IMR-90 (cell line): ENCODE results near the gene CACNA2D4. TPM values are rescaled to one million over a fixed set of nuclear protein-coding genes. Genes with fewer than 3 reads are reported as not detected.

Source experiments
- ATAC-seq: fragments of 200-7000 bp; cut with Tn5 transposase; 2 replicates; pipeline ENCODE4 v1.9.1; 2020; ENCODE audit warnings: low read depth, mild to moderate bottlenecking, moderate library complexity
- BruUV-seq: library from RNA; stranded (reverse); fragments of 400-500 nt; replicated peaks from 2 replicates; lab custom pipeline; 2021; lab: Mats Ljungman, UMichigan
- CTCF ChIA-PET: fragments of 300-600 bp; formaldehyde crosslinking; extraction: SDS; loops from one replicate; lab custom pipeline; 2021; ENCODE audit warnings: antibody characterized with exemption; lab: Yijun Ruan, JAX
- POLR2A ChIA-PET: fragments of 300-600 bp; sonication (Branson Sonifier 250); formaldehyde crosslinking; loops from one replicate; lab custom pipeline; 2022; ENCODE audit warnings: antibody characterized with exemption; ENCODE audit not compliant: unreplicated experiment; lab: Charles Lee
- DNase-seq: peaks from one replicate; pipeline ENCODE4 v3.0.0; 2013
- H2AFZ ChIP-seq: replicated peaks from 2 replicates; pipeline ENCODE3; 2013; ENCODE audit warnings: low read length, mild to moderate bottlenecking; ENCODE audit not compliant: poor library complexity
- H2AK5ac ChIP-seq: 2 replicates; pipeline ENCODE4 v1.6.1; 2013; ENCODE audit warnings: low read depth, low read length, inconsistent platforms
- H2AK9ac ChIP-seq: replicated peaks from 2 replicates; pipeline ENCODE3; 2013; ENCODE audit warnings: mild to moderate bottlenecking, low read depth, low read length, moderate library complexity; ENCODE audit not compliant: poor library complexity
- H2BK120ac ChIP-seq: 2 replicates; pipeline ENCODE4 v1.6.1; 2013; ENCODE audit warnings: low read depth, low read length, inconsistent platforms
- H2BK15ac ChIP-seq: 3 replicates; pipeline ENCODE4 v1.6.1; 2013; ENCODE audit warnings: low read depth, low read length, inconsistent platforms
- H2BK20ac ChIP-seq: 2 replicates; pipeline ENCODE4 v1.6.1; 2013; ENCODE audit warnings: low read depth, mild to moderate bottlenecking, inconsistent platforms, low read length, moderate library complexity
- H2BK5ac ChIP-seq: 2 replicates; pipeline ENCODE4 v1.6.1; 2013; ENCODE audit warnings: mild to moderate bottlenecking, low read depth, low read length, inconsistent platforms; ENCODE audit not compliant: poor library complexity, severe bottlenecking
- H3K14ac ChIP-seq: replicated peaks from 2 replicates; pipeline ENCODE4 v1.6.1; 2013; ENCODE audit warnings: low read depth, low read length, inconsistent platforms
- H3K18ac ChIP-seq: 2 replicates; pipeline ENCODE4 v1.6.1; 2013; ENCODE audit warnings: low read depth, low read length, control low read depth
- H3K23ac ChIP-seq: 2 replicates; pipeline ENCODE4 v1.6.1; 2013; ENCODE audit warnings: low read depth, low read length, inconsistent platforms
- H3K27ac ChIP-seq: 2 replicates; pipeline ENCODE4 v1.5.1; 2013; ENCODE audit warnings: mild to moderate bottlenecking, control low read depth, low read length; ENCODE audit not compliant: insufficient read depth
- H3K27me3 ChIP-seq: 2 replicates; pipeline ENCODE4 v1.6.1; 2013; ENCODE audit warnings: low read length; ENCODE audit not compliant: control insufficient read depth, insufficient read depth
- H3K36me3 ChIP-seq: 2 replicates; pipeline ENCODE4 v1.6.1; 2013; ENCODE audit warnings: low read length, mixed read lengths; ENCODE audit not compliant: control insufficient read depth, insufficient read depth
- H3K4ac ChIP-seq: 2 replicates; pipeline ENCODE4 v1.6.1; 2013; ENCODE audit warnings: low read depth, low read length, inconsistent platforms
- H3K4me1 ChIP-seq: 2 replicates; pipeline ENCODE4 v1.6.1; 2013; ENCODE audit warnings: low read length, mixed read lengths; ENCODE audit not compliant: control insufficient read depth, insufficient read depth
- H3K4me2 ChIP-seq: 2 replicates; pipeline ENCODE4 v1.6.1; 2013; ENCODE audit warnings: low read depth, mild to moderate bottlenecking, control low read depth, low read length, moderate library complexity
- H3K4me3 ChIP-seq: 2 replicates; pipeline ENCODE4 v1.5.1; 2013; ENCODE audit warnings: low read depth, mild to moderate bottlenecking, control low read depth, low read length, moderate library complexity; ENCODE audit not compliant: insufficient read depth
- H3K56ac ChIP-seq: 2 replicates; pipeline ENCODE4 v1.6.1; 2013; ENCODE audit warnings: low read length, inconsistent platforms; ENCODE audit not compliant: insufficient read depth; ENCODE audit errors: extremely low read depth
- H3K79me1 ChIP-seq, 2 experiments: 2 replicates each; pipeline ENCODE4 v1.6.1; 2013; ENCODE audit warnings: low read length in 2 of 2, inconsistent platforms in 1 of 2, low read depth in 1 of 2
- H3K9ac ChIP-seq: 2 replicates; pipeline ENCODE4 v1.6.1; 2013; ENCODE audit warnings: low read depth, low read length, control low read depth
- H3K9me1 ChIP-seq: 2 replicates; pipeline ENCODE4 v1.6.1; 2013; ENCODE audit warnings: low read length, inconsistent platforms; ENCODE audit not compliant: insufficient read depth
- H3K9me3 ChIP-seq: 2 replicates; pipeline ENCODE4 v1.6.1; 2013; ENCODE audit warnings: low read length; ENCODE audit not compliant: control insufficient read depth, insufficient read depth
- H4K20me1 ChIP-seq: 2 replicates; pipeline ENCODE4 v1.6.1; 2013; ENCODE audit warnings: low read length, inconsistent platforms; ENCODE audit not compliant: insufficient read depth
- H4K5ac ChIP-seq: 2 replicates; pipeline ENCODE4 v1.6.1; 2013; ENCODE audit warnings: mild to moderate bottlenecking, low read depth, low read length, control low read depth
- H4K8ac ChIP-seq, 2 experiments: 2 replicates each; pipeline ENCODE4 v1.6.1; 2013; ENCODE audit warnings: low read depth in 2 of 2, low read length in 2 of 2, control low read depth in 1 of 2, inconsistent platforms in 1 of 2
- H4K91ac ChIP-seq: 2 replicates; pipeline ENCODE4 v1.6.1; 2013; ENCODE audit warnings: low read depth, low read length, inconsistent platforms; ENCODE audit not compliant: insufficient read depth
- BHLHE40 ChIP-seq: fragments of 150-350 bp; IDR thresholded peaks from 2 replicates; pipeline ENCODE4 v1.6.1; 2016; ENCODE audit warnings: mild to moderate bottlenecking, low read depth, low read length
- CHD1 ChIP-seq: IDR thresholded peaks from 2 replicates; pipeline ENCODE4 v1.6.1; 2012; ENCODE audit warnings: low read depth, low read length, improper control_type of control experiment
- ELK1 ChIP-seq: fragments of 150-350 bp; IDR thresholded peaks from 2 replicates; pipeline ENCODE4 v1.6.1; 2016; ENCODE audit warnings: low read depth, mild to moderate bottlenecking, low read length, moderate library complexity, borderline replicate concordance
- MAFK ChIP-seq: IDR thresholded peaks from 2 replicates; pipeline ENCODE4 v1.6.1; 2012; ENCODE audit warnings: low read depth, low read length, improper control_type of control experiment
- NFE2L2 ChIP-seq: fragments of 150-350 bp; IDR thresholded peaks from 2 replicates; pipeline ENCODE4 v1.6.1; 2016; ENCODE audit warnings: low read depth, mild to moderate bottlenecking, low read length
- POLR2A ChIP-seq: IDR thresholded peaks from 2 replicates; pipeline ENCODE4 v1.6.1; 2012; ENCODE audit warnings: mild to moderate bottlenecking, low read depth, low read length
- RAD21 ChIP-seq: IDR thresholded peaks from 2 replicates; pipeline ENCODE4 v1.6.1; 2012; ENCODE audit warnings: low read length, improper control_type of control experiment
- RCOR1 ChIP-seq: IDR thresholded peaks from 2 replicates; pipeline ENCODE4 v1.6.1; 2012; ENCODE audit warnings: mild to moderate bottlenecking, low read length, improper control_type of control experiment; ENCODE audit not compliant: insufficient replicate concordance
- RFX5 ChIP-seq: IDR thresholded peaks from 2 replicates; pipeline ENCODE4 v1.8.0; 2012; ENCODE audit warnings: low read depth, mild to moderate bottlenecking, low read length, moderate library complexity
- SMC3 ChIP-seq: fragments of 150-350 bp; IDR thresholded peaks from 2 replicates; pipeline ENCODE4 v1.6.1; 2016; ENCODE audit warnings: low read depth, mild to moderate bottlenecking, antibody characterized with exemption, low read length, moderate library complexity
- USF2 ChIP-seq: fragments of 150-350 bp; IDR thresholded peaks from 2 replicates; pipeline ENCODE4 v1.6.1; 2017; ENCODE audit warnings: mild to moderate bottlenecking, antibody characterized with exemption, low read length, low read depth
- WGBS, 2 experiments: methylation state at CpG; one replicate each; pipeline versions ENCODE4 v1.1.5 to v1.1.7; 2013; ENCODE audit warnings: missing lambda C conversion rate in 2 of 2; ENCODE audit not compliant: insufficient read length in 1 of 2; ENCODE audit errors: extremely low coverage in 2 of 2; 5-methylcytosine and 5-hydroxymethylcytosine counted together
- dilution Hi-C: fragments of 300-500 bp; cut with HindIII; formaldehyde crosslinking; loops from one replicate; pipeline ENCODE4 v1.14.3; 2018; ENCODE audit warnings: low sequenced_read_pairs; ENCODE audit not compliant: unreplicated experiment
- in situ Hi-C: fragments of 300-500 bp; cut with MboI; formaldehyde crosslinking; loops from 3 replicates; pipeline ENCODE4 v1.14.3; 2019; ENCODE audit warnings: low sequenced_read_pairs, inconsistent platforms, mixed read lengths
- intact Hi-C: fragments of 100-400 bp; cut with micrococcal nuclease; formaldehyde crosslinking; loops from 2 replicates; pipeline ENCODE4 v1.10.0; 2022
- polyA plus RNA-seq, 3 experiments: library from polyadenylated mRNA; depleted of rRNA; stranded (reverse); fragments of >200 nt; gene quantifications; 2 replicates each; pipeline ENCODE4 v1.2.3, GENCODE V29; 2012; ENCODE audit warnings: low replicate concordance in 1 of 3
- total RNA-seq: library from RNA; depleted of rRNA; stranded (reverse); fragments of >200 nt; gene quantifications from 2 replicates; pipeline ENCODE4 v1.2.3, GENCODE V29; 2012

The CACNA2D4 gene
- total and polyA plus RNA-seq, 2 of the 4 experiments (the other 2 are of a cell fraction) = 0.18 to 0.22 TPM

- ATAC-seq (no peak), DNase-seq (no peak)
- intact Hi-C loops = no loop called here
- H3K9me3 ChIP-seq = no peaks in the 10 kb centered on the region; the same call in 1 of the 2 replicates
- peaks cover 73% of the 10 kb centered on the region for H3K27me3 ChIP-seq
- no peak overlapping the region for H2AK5ac ChIP-seq
- H4K8ac ChIP-seq = no peak overlapping the region
- H4K91ac ChIP-seq = no peak overlapping the region
- no peak overlapping the region for H2AFZ ChIP-seq
- H3K9me1 ChIP-seq = no peaks in the 10 kb centered on the region
- no TSS peak for BruUV-seq
- no peak overlapping the region for H3K23ac ChIP-seq
- no peak overlapping the region for H3K4me2 ChIP-seq
- no peak overlapping the region for H4K5ac ChIP-seq
- H3K79me1 ChIP-seq = no peaks in the 10 kb centered on the region
- no peak for TF ChIP-seq CHD1
- TF ChIP-seq RFX5 = no peak
- no peak for TF ChIP-seq RCOR1
- no peak for TF ChIP-seq ELK1
- TF ChIP-seq RAD21 = no peak
- TF ChIP-seq NFE2L2 = no peak
- no peak for TF ChIP-seq USF2
- TF ChIP-seq SMC3 = no peak
- TF ChIP-seq POLR2A = no peak
- no peak for TF ChIP-seq BHLHE40
- no peak for TF ChIP-seq MAFK
- no peak overlapping the region for H3K18ac ChIP-seq
- H3K14ac ChIP-seq = no peak overlapping the region
- H2BK20ac ChIP-seq = no peak overlapping the region
- dilution Hi-C loops = no loop called here
- no peak overlapping the region for H3K4ac ChIP-seq
- no peak overlapping the region for H2BK120ac ChIP-seq
- H3K36me3 ChIP-seq = no peaks in the 10 kb centered on the region
- H2BK15ac ChIP-seq = no peak overlapping the region
- WGBS, 2 experiments = 64% methylated on average over 2 of the region's 7 CpGs; no CpG with 5 or more reads in 1 of the 2 experiments
- in situ Hi-C loops = no loop called here
- H3K4me1 ChIP-seq = no peaks in the 10 kb centered on the region
- no peak overlapping the region for H2BK5ac ChIP-seq
- no peak overlapping the region for H3K4me3 ChIP-seq
- ChIA-PET CTCF (no interaction called here), POLR2A (no interaction called here)
- no peak overlapping the region for H3K27ac ChIP-seq
- H2AK9ac ChIP-seq = no peak overlapping the region
- no peaks in the 10 kb centered on the region for H4K20me1 ChIP-seq
- H3K9ac ChIP-seq = no peak overlapping the region
- H3K56ac ChIP-seq = no peak overlapping the region
These were observed 6.7 kb upstream of the CACNA2D4 start for GRCh38 chr12:1924996-1925683.
